HG02981 (cell line): ENCODE results near the gene ZNF827.
A peak's percentile ranks its signal among the peaks of the same experiment; 100 is the strongest.

ENCODE experiments used
- ATAC-seq: cut with Tn5 transposase; IDR thresholded peaks from one replicate; pipeline ENCODE4 v1.9.1; 2021; ENCODE audit warnings: mild to moderate bottlenecking, moderate library complexity; ENCODE audit not compliant: unreplicated experiment

The ZNF827 gene

DNA sequence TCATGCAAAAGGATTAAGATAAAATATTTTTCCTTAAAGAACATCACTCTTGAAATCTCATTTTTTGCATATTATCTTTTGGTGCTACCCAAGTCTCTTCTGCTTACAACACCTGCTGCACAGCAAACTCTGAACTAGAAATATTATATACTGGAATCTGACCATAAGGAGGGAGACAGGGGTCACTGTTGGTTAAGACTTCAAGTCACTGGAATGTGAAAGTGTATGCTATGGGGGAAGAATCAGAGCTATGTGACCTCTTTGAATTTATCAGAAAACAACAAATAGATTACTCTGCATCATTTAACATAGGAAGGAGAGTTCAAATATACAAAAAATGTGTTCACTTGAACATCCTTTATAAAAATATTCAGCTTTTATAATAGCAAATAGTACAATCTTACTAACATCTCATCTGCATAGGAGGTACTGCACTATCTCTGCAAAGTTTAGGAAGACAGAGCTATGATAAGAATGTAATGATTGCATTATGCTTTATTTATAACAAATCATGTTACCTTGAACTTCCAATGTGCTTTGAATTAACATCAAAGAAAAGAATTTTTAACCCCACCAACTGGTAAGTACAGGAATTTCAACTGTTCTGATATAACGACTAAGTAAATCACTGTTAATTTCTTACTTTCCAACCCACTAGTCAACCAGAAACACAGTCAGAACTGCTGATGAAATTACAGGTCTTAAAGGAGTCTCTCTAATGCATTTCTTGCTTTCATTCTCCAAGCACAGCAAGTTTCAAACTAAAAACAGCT lies 69.8 kb downstream of the ZNF827 start:
- peak; percentile 72 for ATAC-seq

- ATAC-seq, result no peak
These were observed 71.2 kb downstream of the ZNF827 start for GRCh38 chr4:145867406-145867805.

GRCh38 chr4:145866991-145867390 lies 71.6 kb downstream of the ZNF827 start:
- ATAC-seq, result no peak

DNA sequence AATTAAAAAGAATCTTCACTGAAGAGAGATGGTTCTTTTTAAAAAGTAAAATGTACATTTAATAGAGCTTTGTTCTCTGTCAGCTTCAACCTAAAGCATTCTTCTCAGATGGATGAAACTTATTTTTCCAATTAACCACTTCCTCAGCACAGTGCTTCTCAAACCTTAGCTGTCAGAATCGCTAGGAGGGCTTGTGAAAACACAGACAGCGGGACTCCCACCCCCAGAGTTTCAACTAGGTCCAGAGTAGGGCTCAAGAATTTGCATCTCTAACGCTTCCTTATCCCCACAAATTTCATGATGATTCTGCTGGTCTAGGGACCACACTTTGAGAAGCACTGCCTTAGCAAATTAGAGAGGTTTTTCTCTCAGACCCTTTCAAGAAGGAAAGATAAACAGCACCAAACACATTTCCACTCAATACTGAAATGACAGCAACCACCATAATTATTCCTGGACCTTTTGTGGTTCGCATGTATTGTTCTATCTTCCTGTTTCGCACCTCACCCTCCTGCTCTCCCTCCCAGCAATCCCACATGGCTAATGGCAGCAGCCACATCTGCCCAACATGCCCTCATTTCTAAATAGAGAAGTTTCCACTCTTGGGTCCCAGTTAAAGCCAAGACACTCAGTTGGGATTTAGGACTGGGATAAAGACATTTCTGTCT lies 73.2 kb downstream of the ZNF827 start:
- no peak for ATAC-seq

DNA sequence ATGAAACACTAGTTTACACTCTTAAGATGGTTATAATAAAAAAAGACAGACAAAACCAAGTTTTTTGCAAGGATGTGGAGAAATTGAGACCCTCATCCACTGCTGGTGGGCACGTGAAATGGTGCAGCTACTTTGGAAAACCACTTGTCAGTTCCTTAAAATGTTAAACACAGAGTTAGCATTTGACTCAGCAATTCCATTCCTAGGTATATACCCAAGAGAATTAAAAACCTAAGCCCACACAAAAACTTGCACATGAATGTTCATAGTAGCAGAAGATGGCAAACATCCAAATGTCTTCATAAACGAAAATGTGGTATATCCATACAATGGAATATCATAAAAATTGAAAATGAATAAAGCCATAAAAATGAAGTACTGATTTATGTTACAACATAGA lies 75.4 kb downstream of the ZNF827 start:
- ATAC-seq, result no peak

DNA sequence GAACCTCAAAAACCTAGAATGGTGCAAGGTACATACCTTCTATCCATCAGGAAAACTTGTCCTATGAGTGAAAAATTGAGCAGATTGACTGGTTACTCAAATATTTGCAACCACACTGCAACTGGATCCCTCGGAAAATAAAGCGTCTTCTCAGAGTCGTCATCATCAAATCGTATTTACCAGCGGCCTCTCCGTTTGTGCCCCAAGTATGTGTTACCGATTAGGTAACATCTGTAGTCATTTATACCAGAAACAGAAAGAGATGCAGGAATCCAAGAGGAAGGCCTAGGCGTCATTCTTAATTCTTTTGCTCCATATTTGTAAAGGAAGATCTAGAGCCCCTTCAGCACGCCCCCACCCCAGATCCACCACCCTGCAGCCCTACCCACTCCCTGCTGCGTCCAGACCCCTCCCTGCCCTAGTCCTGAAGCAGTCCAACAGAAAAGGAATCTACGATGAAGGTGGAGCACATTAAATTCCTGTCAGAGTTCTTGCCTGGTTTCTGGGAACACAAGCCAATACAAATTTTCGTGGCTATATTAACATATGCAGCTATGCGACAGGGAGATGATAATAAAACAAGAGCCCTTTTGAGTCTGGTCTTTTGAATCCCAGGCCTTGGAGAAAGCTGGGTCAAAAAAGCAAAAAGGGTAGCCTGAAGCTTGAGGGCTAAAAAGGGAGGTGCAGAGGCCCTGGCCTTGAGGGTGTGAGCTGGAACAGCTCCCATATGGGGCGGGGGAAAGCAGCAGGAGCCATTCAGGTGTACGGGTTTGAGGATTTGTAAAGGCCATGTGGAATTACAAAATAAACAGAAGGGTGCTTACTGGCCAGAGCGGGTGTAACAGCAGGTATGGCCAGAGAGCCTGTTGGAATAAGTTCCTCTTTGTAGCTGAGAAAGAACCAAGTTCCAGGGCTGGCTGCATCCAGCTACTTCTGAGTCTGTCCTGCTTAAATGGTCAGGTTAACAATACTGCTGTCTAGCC lies 77.0 kb downstream of the ZNF827 start:
- no peak for ATAC-seq

DNA sequence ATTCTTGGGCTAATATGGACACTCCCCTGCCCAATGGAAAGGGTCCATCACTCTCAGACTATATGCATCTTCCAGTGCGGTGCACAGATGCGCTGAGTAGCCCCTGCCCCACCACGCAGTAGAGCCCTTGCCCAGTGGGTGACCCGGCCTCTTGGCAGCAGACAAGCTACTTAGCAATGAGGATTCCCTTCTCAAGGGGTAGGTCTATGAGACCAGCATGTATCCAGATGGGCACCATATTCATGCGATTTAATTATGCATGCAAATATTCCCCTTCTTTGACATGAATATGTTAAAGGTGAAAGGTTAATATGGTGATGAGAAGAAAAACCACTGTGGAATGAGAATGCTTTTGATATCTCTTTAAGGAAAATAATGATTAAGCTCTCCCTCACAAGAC lies 77.7 kb downstream of the ZNF827 start:
- ATAC-seq, result no peak

DNA sequence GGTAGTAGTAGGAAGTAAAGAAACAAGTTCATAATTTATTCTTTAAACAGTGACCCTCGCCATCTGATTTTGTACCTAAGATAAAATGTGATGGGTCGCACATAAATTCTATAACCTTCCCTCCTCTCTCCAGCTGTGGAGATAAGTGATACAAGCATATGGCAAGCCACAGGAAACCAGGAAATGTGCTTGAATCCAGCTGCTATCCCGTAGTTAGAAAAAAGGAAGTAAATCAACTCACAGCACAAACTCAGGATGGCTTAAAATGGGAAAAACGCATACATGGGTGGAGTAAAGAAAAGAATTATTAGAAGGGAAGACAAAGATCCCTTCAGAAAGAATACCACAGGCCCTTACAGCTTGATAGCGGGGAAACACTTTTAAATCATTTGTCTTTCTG lies 78.2 kb downstream of the ZNF827 start:
- no peak for ATAC-seq

DNA sequence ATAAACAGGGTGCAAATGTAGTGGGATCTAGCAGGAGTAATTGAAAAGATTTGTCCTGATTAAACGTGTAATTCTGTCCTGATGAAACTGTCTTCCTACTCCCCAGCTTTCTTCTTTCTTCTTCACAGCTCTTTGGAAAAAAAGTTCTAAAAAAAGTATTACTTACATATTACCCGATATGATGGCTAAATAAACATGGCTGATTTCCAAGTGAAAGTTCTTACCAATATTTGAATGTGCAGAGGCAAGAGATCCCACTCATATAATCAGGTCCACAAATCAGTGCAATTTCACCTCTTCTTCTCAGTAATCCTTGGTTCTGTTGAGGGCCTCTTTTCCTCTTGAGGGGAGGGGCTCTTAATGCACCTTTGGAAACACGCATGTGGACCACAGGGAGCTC lies 78.7 kb downstream of the ZNF827 start:
- no peak for ATAC-seq

DNA sequence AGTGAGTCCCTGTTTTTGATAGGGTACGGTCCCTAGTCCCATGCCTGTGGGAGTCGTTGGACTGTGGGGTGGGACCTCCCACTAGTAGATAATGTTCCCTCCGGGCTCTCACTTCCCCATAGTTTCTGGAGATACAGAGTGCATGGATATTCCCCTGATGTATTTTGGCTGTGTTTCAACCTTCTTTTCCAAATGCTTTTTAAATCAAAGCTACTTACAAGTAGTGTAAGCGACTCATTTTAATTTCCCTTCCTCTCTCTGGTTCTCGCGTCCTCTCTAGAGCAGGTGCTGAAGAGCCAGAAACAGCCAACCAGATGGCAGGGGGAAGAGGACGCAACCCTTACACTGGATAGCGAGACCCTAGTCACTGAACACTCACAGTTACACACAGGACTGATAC lies 79.2 kb downstream of the ZNF827 start:
- no peak for ATAC-seq

DNA sequence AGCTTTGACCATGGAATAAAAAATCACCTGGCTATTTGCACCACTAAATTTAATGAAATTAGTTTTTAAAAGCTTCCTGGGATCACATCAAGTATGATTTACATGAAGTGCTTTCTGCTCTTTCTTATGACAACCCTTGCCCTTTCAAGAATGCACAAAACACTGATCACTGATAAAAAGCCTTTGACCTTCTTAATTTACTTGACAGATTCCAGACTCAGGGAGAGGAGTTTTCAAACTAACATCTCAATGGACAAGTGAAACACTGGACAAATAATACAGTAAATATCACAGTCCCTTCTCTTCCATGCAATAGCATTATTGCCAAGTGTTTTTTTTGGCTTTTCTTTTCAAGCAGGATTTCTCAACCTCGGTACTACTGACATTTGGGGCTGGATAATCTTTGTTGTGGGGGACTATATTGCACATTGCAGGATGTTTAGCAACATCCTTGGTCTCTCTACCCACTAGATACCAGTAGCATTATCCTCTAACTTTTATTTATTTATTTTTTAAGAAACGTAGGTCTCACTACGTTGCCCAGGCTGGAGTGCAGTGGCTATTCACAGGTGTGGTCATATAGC lies 86.3 kb downstream of the ZNF827 start:
- no peak for ATAC-seq

DNA sequence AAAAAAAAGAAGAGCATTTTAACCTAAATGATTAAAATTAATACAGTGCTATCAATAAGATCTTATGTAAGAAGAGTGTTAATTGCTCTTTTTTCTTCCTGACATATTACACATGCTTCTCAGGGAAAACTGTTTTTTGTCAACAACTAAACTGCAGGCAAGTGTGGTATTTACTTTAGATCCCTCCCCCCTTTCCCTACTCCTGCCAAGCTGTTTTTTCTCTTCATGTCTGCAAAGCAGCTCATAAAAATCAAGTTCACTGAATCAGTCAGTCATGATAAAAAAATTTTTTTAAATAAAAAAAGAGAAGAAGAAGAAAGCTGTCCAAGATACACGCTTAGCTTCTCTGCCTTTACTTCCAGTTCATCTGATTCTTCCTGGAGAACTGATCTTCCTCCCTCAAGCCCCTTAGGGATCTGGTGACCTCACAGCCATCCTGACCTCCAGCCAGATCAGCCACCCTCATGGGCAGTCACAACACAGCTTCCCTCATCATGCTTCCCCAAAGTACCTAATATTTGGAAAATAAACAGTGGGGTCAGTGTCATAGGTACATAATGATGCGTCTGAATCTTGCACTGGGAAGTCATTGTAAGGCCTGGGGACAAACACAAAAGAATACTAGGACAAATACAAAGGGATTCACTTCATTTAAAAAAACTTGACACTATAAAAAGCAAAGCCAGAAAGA lies 87.0 kb downstream of the ZNF827 start:
- no peak for ATAC-seq

GRCh38 chr4:145847764-145848163 lies 90.9 kb downstream of the ZNF827 start:
- no peak for ATAC-seq

DNA sequence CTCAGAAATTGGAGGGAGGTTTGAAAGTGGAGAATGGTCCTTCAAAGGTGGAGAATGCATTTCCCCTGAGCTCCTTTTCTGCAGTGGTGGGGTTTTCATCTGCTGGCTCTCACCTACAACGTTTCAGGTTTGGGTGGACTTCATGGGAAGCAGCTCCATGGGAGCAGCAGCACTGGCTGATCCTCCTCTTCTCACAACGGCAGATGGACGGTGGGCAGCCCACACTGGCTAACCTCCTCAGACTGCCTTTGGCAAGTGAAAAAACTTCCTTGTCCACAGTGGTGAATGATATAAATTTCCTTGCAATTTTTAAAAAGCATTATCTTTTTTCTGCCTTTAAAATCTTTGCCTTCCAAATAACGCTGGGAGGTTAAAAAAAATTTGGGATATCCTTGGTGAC lies 93.5 kb downstream of the ZNF827 start:
- ATAC-seq, result no peak

DNA sequence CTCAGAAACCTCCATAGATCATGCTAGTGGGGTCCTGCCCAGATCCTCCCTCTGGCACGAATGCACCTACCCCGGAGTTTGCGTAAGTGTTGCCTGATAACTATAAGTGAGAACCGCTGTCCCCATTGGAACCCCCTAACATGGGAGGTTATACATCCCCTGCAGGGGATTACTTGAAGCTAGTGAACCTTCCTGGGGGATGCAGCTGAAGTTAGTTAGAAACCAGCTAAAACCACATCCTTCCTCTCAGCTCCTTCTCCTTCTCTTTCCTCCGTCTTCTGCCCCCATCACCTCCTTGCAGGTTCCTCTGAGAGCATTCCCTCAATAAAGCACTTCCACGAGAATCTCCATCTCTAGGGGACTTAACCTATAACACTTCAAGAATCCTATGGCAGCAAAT lies 95.0 kb downstream of the ZNF827 start:
- no peak for ATAC-seq

DNA sequence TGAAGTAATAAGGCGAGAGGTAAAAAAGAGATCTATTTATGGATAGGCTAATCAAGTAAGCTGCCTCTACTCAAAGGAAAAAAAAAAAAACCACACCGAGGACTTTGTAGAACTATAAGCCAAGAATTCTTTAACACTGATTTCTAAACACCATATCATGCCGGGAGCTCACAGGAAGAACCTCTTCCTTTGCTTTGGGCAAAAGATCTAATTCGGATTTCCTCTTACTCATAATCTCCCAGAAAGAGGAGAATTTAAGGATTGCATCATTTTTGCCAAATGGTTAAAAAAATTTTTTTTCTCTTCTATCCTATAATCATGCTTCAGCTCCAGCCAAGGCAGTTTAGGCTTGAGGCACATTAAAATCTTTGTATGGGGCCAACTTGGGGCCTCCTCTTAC lies 95.5 kb downstream of the ZNF827 start:
- no peak for ATAC-seq

- ATAC-seq, result no peak
These were observed 96.3 kb downstream of the ZNF827 start for GRCh38 chr4:145842224-145842887.

- ATAC-seq, result no peak
These were observed 97.8 kb downstream of the ZNF827 start for GRCh38 chr4:145840801-145841200.

DNA sequence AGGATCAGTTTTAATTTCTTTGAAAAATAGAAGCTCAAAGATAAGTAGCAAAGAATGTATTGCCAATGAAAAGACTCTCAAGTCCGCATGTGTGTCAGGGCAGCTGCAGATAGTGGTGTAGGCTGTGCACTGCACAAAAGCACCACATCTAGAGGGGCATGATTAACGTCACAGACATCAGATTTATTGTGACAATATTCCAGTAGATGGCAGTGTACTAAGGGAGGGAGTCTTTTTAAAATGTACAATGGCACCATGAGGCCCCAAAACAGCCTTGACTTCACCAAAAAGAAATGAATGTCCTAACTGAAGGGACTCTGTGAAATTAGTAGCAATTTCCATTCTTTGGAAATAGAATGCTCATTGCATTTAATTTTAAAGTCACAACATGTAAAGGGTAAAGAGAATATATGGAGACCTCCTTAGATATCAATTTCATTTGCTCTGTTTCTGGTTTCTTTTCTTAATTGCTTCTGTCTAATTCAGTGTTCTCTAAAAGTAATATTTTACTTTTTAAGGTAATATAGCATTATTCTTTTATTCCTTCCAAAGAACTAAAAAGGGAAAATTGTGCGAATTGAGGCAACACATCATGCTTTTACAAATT lies 98.4 kb downstream of the ZNF827 start:
- peak; percentile 87 for ATAC-seq

- ATAC-seq, result no peak
These were observed 99.5 kb downstream of the ZNF827 start for GRCh38 chr4:145839151-145839550.
